Neural progenitor cell (in vitro differentiated cells): Measurements from ENCODE around the gene ESF1. TPM values are rescaled to one million over a fixed set of nuclear protein-coding genes. Genes with fewer than 3 reads are reported as not detected.

ENCODE experiments used
- DNase-seq: peaks from one replicate; pipeline ENCODE4 v3.0.0-alpha.2; 2016; ENCODE audit warnings: low spot score
- H2AFZ ChIP-seq: fragments of 200-600 bp; sonication (generic); replicated peaks from 2 replicates; pipeline ENCODE4 v1.6.1; 2016; ENCODE audit warnings: antibody characterized with exemption
- H3F3A ChIP-seq: fragments of 200-600 bp; sonication (generic); 2 replicates; pipeline ENCODE4 v1.6.1; 2016; ENCODE audit warnings: antibody characterized with exemption, low read depth
- H3K27ac ChIP-seq: fragments of 200-600 bp; sonication (generic); 2 replicates; pipeline ENCODE4 v1.5.1; 2016; ENCODE audit warnings: mild to moderate bottlenecking
- H3K27me3 ChIP-seq: fragments of 200-600 bp; sonication (generic); 2 replicates; pipeline ENCODE4 v1.6.1; 2016; ENCODE audit warnings: mild to moderate bottlenecking, moderate library complexity
- H3K36me3 ChIP-seq: fragments of 200-600 bp; sonication (generic); 2 replicates; pipeline ENCODE4 v1.5.1; 2016
- H3K4me1 ChIP-seq: fragments of 200-600 bp; sonication (generic); 2 replicates; pipeline ENCODE4 v1.6.1; 2016; ENCODE audit warnings: mixed run types
- H3K4me2 ChIP-seq: fragments of 200-600 bp; sonication (generic); 2 replicates; pipeline ENCODE4 v1.6.1; 2016
- H3K4me3 ChIP-seq: fragments of 200-600 bp; sonication (generic); 2 replicates; pipeline ENCODE4 v1.5.1; 2016
- H3K79me2 ChIP-seq: fragments of 200-600 bp; sonication (generic); 2 replicates; pipeline ENCODE4 v1.6.1; 2016; ENCODE audit warnings: low read depth
- H3K9ac ChIP-seq: fragments of 200-600 bp; sonication (generic); 2 replicates; pipeline ENCODE4 v1.6.1; 2016
- H3K9me3 ChIP-seq: fragments of 200-600 bp; sonication (generic); 2 replicates; pipeline ENCODE4 v1.5.1; 2016; ENCODE audit warnings: low read depth
- H4K20me1 ChIP-seq: fragments of 200-600 bp; sonication (generic); 2 replicates; pipeline ENCODE4 v1.6.1; 2016; ENCODE audit warnings: low read depth
- H3K27ac Mint-ChIP-seq: 3 replicates; pipeline ENCODE4 v1.8.0; 2021; ENCODE audit warnings: mixed read lengths
- H3K27me3 Mint-ChIP-seq: 2 replicates; pipeline ENCODE4 v1.8.0; 2022; ENCODE audit warnings: low read depth, mild to moderate bottlenecking, inconsistent platforms, moderate library complexity, mixed read lengths; ENCODE audit not compliant: insufficient read depth
- H3K36me3 Mint-ChIP-seq: 3 replicates; pipeline ENCODE4 v1.8.0; 2021; ENCODE audit warnings: mixed read lengths
- H3K4me1 Mint-ChIP-seq: 3 replicates; pipeline ENCODE4 v1.8.0; 2021; ENCODE audit warnings: mixed read lengths
- H3K4me3 Mint-ChIP-seq: 3 replicates; pipeline ENCODE4 v1.8.0; 2021; ENCODE audit warnings: mild to moderate bottlenecking, moderate library complexity, mixed read lengths
- H3K9me3 Mint-ChIP-seq: 3 replicates; pipeline ENCODE4 v1.8.0; 2020; ENCODE audit warnings: mixed read lengths
- CTCF ChIP-seq: fragments of 200-600 bp; sonication (generic); IDR thresholded peaks from 2 replicates; pipeline ENCODE4 v1.5.1; 2017; ENCODE audit warnings: antibody characterized with exemption, mild to moderate bottlenecking
- EZH2 ChIP-seq: fragments of 200-600 bp; sonication (generic); IDR thresholded peaks from 2 replicates; pipeline ENCODE4 v1.6.1; 2017; ENCODE audit warnings: antibody characterized with exemption, mild to moderate bottlenecking, moderate library complexity
- EZH2phosphoT487 ChIP-seq: fragments of 200-600 bp; sonication (generic); IDR thresholded peaks from 2 replicates; pipeline ENCODE4 v1.6.1; 2017; ENCODE audit warnings: antibody characterized with exemption
- total RNA-seq: library from RNA; depleted of rRNA; stranded (reverse); fragments of >200 nt; gene quantifications from 2 replicates; pipeline ENCODE4 v1.2.3, GENCODE V29; 2015; ENCODE audit warnings: low replicate concordance

Gene ESF1
- total RNA-seq, 1 donor from 2014 or later = 29.1 TPM

- no peaks in the 10 kb centered on the region for H3K36me3 Mint-ChIP-seq
- no peaks in the 10 kb centered on the region for H3K4me1 ChIP-seq
- H3K4me2 ChIP-seq = no peak overlapping the region
- H3K36me3 ChIP-seq = no peaks in the 10 kb centered on the region
- no peak overlapping the region for H3K4me3 ChIP-seq
- H4K20me1 ChIP-seq = no peaks in the 10 kb centered on the region
- no peak overlapping the region for H3K4me3 Mint-ChIP-seq
- no peak for DNase-seq
- no peaks in the 10 kb centered on the region for H3F3A ChIP-seq
- no peak overlapping the region for H3K27ac Mint-ChIP-seq
- no peaks in the 10 kb centered on the region for H3K4me1 Mint-ChIP-seq
- H3K27ac ChIP-seq = no peak overlapping the region
- H2AFZ ChIP-seq = no peak overlapping the region
- H3K79me2 ChIP-seq = no peaks in the 10 kb centered on the region
- no peaks in the 10 kb centered on the region for H3K27me3 Mint-ChIP-seq
- H3K9me3 Mint-ChIP-seq = no peaks in the 10 kb centered on the region
- H3K9me3 ChIP-seq = no peaks in the 10 kb centered on the region
- TF ChIP-seq EZH2 (no peak), CTCF (no peak), EZH2phosphoT487 (no peak)
- no peak overlapping the region for H3K9ac ChIP-seq
- H3K27me3 ChIP-seq = no peaks in the 10 kb centered on the region
Measured at GRCh38 chr20:13685623-13686022, 99.1 kb downstream of the ESF1 start.

- H3K27ac ChIP-seq = no peak overlapping the region
- H3K79me2 ChIP-seq = no peaks in the 10 kb centered on the region
- Mint-ChIP-seq H3K4me1 (no peaks in the 10 kb centered on the region), H3K4me3 (no peak overlapping the region), H3K27ac (no peak overlapping the region), H3K9me3 (no peaks in the 10 kb centered on the region), H3K27me3 (no peaks in the 10 kb centered on the region), H3K36me3 (no peaks in the 10 kb centered on the region)
- no peaks in the 10 kb centered on the region for H3K9me3 ChIP-seq
- H3K36me3 ChIP-seq = no peaks in the 10 kb centered on the region
- no peak overlapping the region for H3K4me3 ChIP-seq
- DNase-seq = no peak
- no peak overlapping the region for H3K9ac ChIP-seq
- no peak overlapping the region for H3K4me2 ChIP-seq
- no peak for TF ChIP-seq CTCF
- no peak for TF ChIP-seq EZH2
- no peak for TF ChIP-seq EZH2phosphoT487
- H3K27me3 ChIP-seq = no peaks in the 10 kb centered on the region
- no peaks in the 10 kb centered on the region for H4K20me1 ChIP-seq
- no peaks in the 10 kb centered on the region for H3K4me1 ChIP-seq
- H3F3A ChIP-seq = no peaks in the 10 kb centered on the region
- no peak overlapping the region for H2AFZ ChIP-seq
Measured at GRCh38 chr20:13684566-13685222, 100.0 kb downstream of the ESF1 start.

GRCh38 chr20:13683833-13684232, 100.9 kb downstream of the ESF1 start:
- no peak for DNase-seq

More at GRCh38 chr20:13683833-13684232, 100.9 kb downstream of the ESF1 start:
- H3K9me3 Mint-ChIP-seq = no peaks in the 10 kb centered on the region
- Histone ChIP-seq H3K79me2 (no peaks in the 10 kb centered on the region), H3K27me3 (no peaks in the 10 kb centered on the region), H3K4me3 (no peak overlapping the region), H3K4me2 (no peak overlapping the region), H3K9ac (no peak overlapping the region), H3K27ac (no peak overlapping the region), H3F3A (no peaks in the 10 kb centered on the region), H2AFZ (peak overlapping the region; percentile 35), H3K9me3 (no peaks in the 10 kb centered on the region), H3K4me1 (no peaks in the 10 kb centered on the region), H3K36me3 (no peaks in the 10 kb centered on the region), H4K20me1 (no peaks in the 10 kb centered on the region)
- no peak overlapping the region for H3K27ac Mint-ChIP-seq
- TF ChIP-seq CTCF (no peak), EZH2phosphoT487 (no peak), EZH2 (no peak)
- no peaks in the 10 kb centered on the region for H3K36me3 Mint-ChIP-seq
- H3K27me3 Mint-ChIP-seq = no peaks in the 10 kb centered on the region
- no peak overlapping the region for H3K4me3 Mint-ChIP-seq
- no peaks in the 10 kb centered on the region for H3K4me1 Mint-ChIP-seq
